MM.1S (cell line): ENCODE measurements around the gene CCR5AS.

Source experiments
- CTCF ChIP-seq: fragments of 300-600 bp; sonication (generic); IDR thresholded peaks from 2 replicates; pipeline ENCODE4 v1.5.1; 2016; ENCODE audit warnings: antibody characterized with exemption, low read length, mixed read lengths
- EZH2 ChIP-seq: fragments of 300-600 bp; sonication (generic); optimal IDR thresholded peaks from 2 replicates; pipeline ENCODE3; 2017; ENCODE audit warnings: low read depth, mild to moderate bottlenecking, antibody characterized with exemption, low read length, mixed read lengths

GRCh38 chr3:46422617-46423016, 15.8 kb upstream of the CCR5AS start:
- TF ChIP-seq CTCF (no peak), EZH2 (no peak)
